ENCODE measurements around the gene TEX11. TPM values are rescaled to one million over a fixed set of nuclear protein-coding genes. Genes with fewer than 3 reads are reported as not detected.
"Not testable (repeated sequence)": the region's sequence is repeated elsewhere in the genome, so short reads cannot be mapped to it uniquely, and the experiment has no call there.

The TEX11 gene
- total and polyA plus RNA-seq, 9 of the 15 experiments (the other 6 are each of a cell fraction or from before 2014, with no cell fraction given), result 0.27 to 1.1 (median 0.45) TPM

DNA sequence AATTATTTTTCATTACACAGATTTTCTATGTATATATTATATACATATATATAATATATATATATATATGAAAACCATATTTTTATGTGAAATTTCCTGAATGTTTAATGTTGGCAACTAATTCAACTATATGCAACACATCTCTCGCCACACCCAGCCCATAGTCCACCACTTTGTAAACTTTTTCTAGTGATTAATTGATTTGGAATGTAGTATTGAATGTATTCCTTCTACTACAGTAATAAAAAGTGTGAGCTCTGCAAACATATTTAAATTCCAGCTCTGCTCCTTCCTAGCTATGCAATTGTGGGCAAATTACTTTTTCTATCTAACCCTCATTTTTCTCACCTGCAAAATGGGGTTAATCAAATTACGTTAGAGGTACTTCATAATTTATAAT, 187.8 kb downstream of the TEX11 start:
- Histone ChIP-seq H3K27me3 (ENCODE audit: control insufficient read depth in 2 of 2, insufficient read depth in 2 of 2, low read length in 2 of 2) (no peaks in the 10 kb centered on the region), H2AFZ (ENCODE audit: low read depth, low read length) (no peak overlapping the region), H3K9me1 (ENCODE audit: control insufficient read depth, insufficient read depth, low read length) (no peaks in the 10 kb centered on the region), H4K20me1 (replicated peaks; ENCODE audit: control insufficient read depth, insufficient read depth, low read length) (no peaks in the 10 kb centered on the region), H3K27ac (ENCODE audit: extremely low read depth, low read depth, low read length) (no peak overlapping the region), H3K4me2 (ENCODE audit: insufficient read depth, low read length) (no peak overlapping the region), H3K4me1 (replicated peaks in 1 of 2; ENCODE audit: control insufficient read depth in 2 of 2, insufficient read depth in 2 of 2, low read length in 2 of 2) (no peaks in the 10 kb centered on the region), H3K4me3 (no peak overlapping the region), H3K9ac (ENCODE audit: insufficient read depth in 1 of 2, low read depth in 2 of 2, low read length in 2 of 2) (no peak overlapping the region), H3K79me2 (ENCODE audit: control insufficient read depth, insufficient read depth, low read length) (no peaks in the 10 kb centered on the region), H3K9me3 (replicated peaks; ENCODE audit: control insufficient read depth, insufficient read depth, low read depth, low read length) (no peaks in the 10 kb centered on the region), H3K36me3 (ENCODE audit: control insufficient read depth, insufficient read depth, low read length) (no peaks in the 10 kb centered on the region)
- no peak for TF ChIP-seq SMARCB1 (IDR thresholded peaks at IDR 0.05; ENCODE audit: insufficient read length, low read depth)
- TF ChIP-seq, protein P1, sequence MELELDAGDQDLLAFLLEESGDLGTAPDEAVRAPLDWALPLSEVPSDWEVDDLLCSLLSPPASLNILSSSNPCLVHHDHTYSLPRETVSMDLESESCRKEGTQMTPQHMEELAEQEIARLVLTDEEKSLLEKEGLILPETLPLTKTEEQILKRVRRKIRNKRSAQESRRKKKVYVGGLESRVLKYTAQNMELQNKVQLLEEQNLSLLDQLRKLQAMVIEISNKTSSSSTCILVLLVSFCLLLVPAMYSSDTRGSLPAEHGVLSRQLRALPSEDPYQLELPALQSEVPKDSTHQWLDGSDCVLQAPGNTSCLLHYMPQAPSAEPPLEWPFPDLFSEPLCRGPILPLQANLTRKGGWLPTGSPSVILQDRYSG (tag; conservative IDR thresholded peaks at IDR 0.05; ENCODE audit: low read depth), result no peak
- TF ChIP-seq YBX1 (IDR thresholded peaks at IDR 0.05), result no peak
- TF ChIP-seq TEAD2 (tag; IDR thresholded peaks at IDR 0.05), result no peak
- TF ChIP-seq ZNF785 (CRISPR knock-in tag; IDR thresholded peaks at IDR 0.05), result no peak
- TF ChIP-seq, protein P2, sequence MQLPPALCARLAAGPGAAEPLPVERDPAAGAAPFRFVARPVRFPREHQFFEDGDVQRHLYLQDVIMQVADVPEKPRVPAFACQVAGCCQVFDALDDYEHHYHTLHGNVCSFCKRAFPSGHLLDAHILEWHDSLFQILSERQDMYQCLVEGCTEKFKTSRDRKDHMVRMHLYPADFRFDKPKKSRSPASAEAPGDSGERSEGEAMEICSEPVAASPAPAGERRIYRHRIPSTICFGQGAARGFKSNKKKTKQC (CRISPR knock-in tag; IDR thresholded peaks at IDR 0.05), result no peak
- TF ChIP-seq NCOR1 (IDR thresholded peaks at IDR 0.05), result no peak
- BruUV-seq (replicated peaks), result no TSS peak
- ChIA-PET CTCF (ENCODE audit: low intra/inter-chr PET ratio) (no interaction called here), POLR2A (no interaction called here)
- WGBS (ENCODE audit: insufficient coverage, low coverage, missing lambda C conversion rate), result 4% methylated on average over 2 of the region's 2 CpGs
- in situ Hi-C loops (cut with MboI), result no loop called here
- no peak for DNase-seq (ENCODE audit: extremely low read depth in 1 of 4, low spot score in 3 of 4)
- intact Hi-C loops (cut with micrococcal nuclease), result no loop called here
- no peak for FAIRE-seq
- ATAC-seq, result no peak

- POLR2A ChIA-PET; H3K4me1 ChIP-seq (replicated peaks in 1 of 2; ENCODE audit: control insufficient read depth in 2 of 2, insufficient read depth in 2 of 2, low read length in 2 of 2); CTCF ChIA-PET (ENCODE audit: low intra/inter-chr PET ratio); H3K4me2 ChIP-seq (ENCODE audit: insufficient read depth, low read length); BruUV-seq (replicated peaks); H3K27me3 ChIP-seq (ENCODE audit: control insufficient read depth in 2 of 2, insufficient read depth in 2 of 2, low read length in 2 of 2); H3K27ac ChIP-seq (ENCODE audit: extremely low read depth, low read depth, low read length); H3K4me3 ChIP-seq; H3K9ac ChIP-seq (ENCODE audit: insufficient read depth in 1 of 2, low read depth in 2 of 2, low read length in 2 of 2); ATAC-seq; H3K79me2 ChIP-seq (ENCODE audit: control insufficient read depth, insufficient read depth, low read length); DNase-seq (ENCODE audit: extremely low read depth in 1 of 4, low spot score in 3 of 4); H4K20me1 ChIP-seq (replicated peaks; ENCODE audit: control insufficient read depth, insufficient read depth, low read length); intact Hi-C loops (cut with micrococcal nuclease); H2AFZ ChIP-seq (ENCODE audit: low read depth, low read length); in situ Hi-C loops (cut with MboI); H3K9me3 ChIP-seq (replicated peaks; ENCODE audit: control insufficient read depth, insufficient read depth, low read depth, low read length); H3K9me1 ChIP-seq (ENCODE audit: control insufficient read depth, insufficient read depth, low read length); FAIRE-seq; H3K36me3 ChIP-seq (ENCODE audit: control insufficient read depth, insufficient read depth, low read length): not testable (repeated sequence)
- no CpG with 5 or more reads among the region's 3 CpGs for WGBS (ENCODE audit: insufficient coverage, low coverage, missing lambda C conversion rate)
Measured at GRCh38 chrX:70711336-70711735, 197.2 kb downstream of the TEX11 start.

Measured in K562 (cell line).